Coronary artery (tissue), 2 donors: ENCODE results near the gene DUSP22.

Experiments used
- DNase-seq: peaks from one replicate; pipeline ENCODE4 v3.0.0-alpha.2; 2017; ENCODE audit warnings: low spot score
- H3K27ac ChIP-seq, 2 donors: fragments of 200-600 bp; sonication (generic); one replicate each; pipeline ENCODE4 v1.5.1; 2016 to 2019
- H3K4me3 ChIP-seq: fragments of 200-600 bp; sonication (generic); 2 replicates; pipeline ENCODE4 v1.5.1; 2016; ENCODE audit warnings: mild to moderate bottlenecking, moderate library complexity
- TF ChIP-seq, protein P1 (sequence below): fragments of 200-600 bp; sonication (generic); IDR thresholded peaks from one replicate; pipeline ENCODE4 v1.5.1; 2019; ENCODE audit warnings: antibody characterized with exemption

DUSP22 gene

GRCh38 chr6:254016-254415 lies 38.3 kb upstream of the DUSP22 start:
- Histone ChIP-seq H3K27ac (no peak overlapping the region), H3K4me3 (no peak overlapping the region)
- TF ChIP-seq, protein P1, sequence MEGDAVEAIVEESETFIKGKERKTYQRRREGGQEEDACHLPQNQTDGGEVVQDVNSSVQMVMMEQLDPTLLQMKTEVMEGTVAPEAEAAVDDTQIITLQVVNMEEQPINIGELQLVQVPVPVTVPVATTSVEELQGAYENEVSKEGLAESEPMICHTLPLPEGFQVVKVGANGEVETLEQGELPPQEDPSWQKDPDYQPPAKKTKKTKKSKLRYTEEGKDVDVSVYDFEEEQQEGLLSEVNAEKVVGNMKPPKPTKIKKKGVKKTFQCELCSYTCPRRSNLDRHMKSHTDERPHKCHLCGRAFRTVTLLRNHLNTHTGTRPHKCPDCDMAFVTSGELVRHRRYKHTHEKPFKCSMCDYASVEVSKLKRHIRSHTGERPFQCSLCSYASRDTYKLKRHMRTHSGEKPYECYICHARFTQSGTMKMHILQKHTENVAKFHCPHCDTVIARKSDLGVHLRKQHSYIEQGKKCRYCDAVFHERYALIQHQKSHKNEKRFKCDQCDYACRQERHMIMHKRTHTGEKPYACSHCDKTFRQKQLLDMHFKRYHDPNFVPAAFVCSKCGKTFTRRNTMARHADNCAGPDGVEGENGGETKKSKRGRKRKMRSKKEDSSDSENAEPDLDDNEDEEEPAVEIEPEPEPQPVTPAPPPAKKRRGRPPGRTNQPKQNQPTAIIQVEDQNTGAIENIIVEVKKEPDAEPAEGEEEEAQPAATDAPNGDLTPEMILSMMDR: no peak
- DNase-seq: no peak

GRCh38 chr6:255041-255750 lies 37.1 kb upstream of the DUSP22 start:
- TF ChIP-seq, protein P1: no peak
- H3K27ac ChIP-seq: no peak overlapping the region

DNA sequence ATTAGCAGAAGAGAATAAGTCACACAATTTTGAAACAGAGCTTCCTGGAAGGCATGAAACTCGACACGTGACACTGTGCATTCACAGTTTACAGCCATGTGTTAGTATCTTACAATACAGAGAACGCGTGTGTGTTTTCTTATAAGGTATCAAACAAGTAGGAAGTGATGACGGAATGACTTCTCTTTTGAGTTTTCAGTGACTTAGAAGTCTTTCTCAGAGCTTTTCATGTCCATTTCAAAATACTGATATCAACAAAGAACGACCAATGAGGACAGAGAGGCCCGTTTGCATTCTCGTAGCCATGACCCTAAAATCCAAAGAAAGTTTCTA lies 36.6 kb upstream of the DUSP22 start:
- no peak overlapping the region for H3K27ac ChIP-seq
- H3K4me3 ChIP-seq: no peak overlapping the region
- DNase-seq: no peak
- TF ChIP-seq, protein P1: no peak

More at GRCh38 chr6:255041-255750, 37.1 kb upstream of the DUSP22 start:
- no peak for DNase-seq
- no peak overlapping the region for H3K4me3 ChIP-seq

DNA sequence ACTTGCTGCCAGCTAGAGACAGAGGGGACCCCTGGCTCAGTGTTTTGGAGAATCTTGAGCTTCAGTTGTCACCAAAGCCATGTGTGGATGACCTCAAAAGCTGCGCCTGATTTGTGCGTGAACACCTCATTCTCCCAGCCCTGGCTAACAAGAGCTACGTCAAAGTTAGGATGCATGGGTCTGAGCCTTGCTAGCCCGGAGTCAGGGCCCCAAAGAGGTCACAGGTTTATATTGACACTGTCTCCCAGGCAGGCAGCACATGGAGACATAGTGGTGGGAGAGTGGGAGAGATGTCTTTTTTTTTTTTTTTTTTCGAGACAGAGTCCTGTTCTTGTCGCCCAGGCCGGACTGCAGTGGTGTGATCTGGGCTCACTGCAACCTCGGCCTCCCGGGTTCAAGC lies 36.1 kb upstream of the DUSP22 start:
- H3K27ac ChIP-seq: no peak overlapping the region
- DNase-seq: no peak
- TF ChIP-seq, protein P1: no peak
- no peak overlapping the region for H3K4me3 ChIP-seq

DNA sequence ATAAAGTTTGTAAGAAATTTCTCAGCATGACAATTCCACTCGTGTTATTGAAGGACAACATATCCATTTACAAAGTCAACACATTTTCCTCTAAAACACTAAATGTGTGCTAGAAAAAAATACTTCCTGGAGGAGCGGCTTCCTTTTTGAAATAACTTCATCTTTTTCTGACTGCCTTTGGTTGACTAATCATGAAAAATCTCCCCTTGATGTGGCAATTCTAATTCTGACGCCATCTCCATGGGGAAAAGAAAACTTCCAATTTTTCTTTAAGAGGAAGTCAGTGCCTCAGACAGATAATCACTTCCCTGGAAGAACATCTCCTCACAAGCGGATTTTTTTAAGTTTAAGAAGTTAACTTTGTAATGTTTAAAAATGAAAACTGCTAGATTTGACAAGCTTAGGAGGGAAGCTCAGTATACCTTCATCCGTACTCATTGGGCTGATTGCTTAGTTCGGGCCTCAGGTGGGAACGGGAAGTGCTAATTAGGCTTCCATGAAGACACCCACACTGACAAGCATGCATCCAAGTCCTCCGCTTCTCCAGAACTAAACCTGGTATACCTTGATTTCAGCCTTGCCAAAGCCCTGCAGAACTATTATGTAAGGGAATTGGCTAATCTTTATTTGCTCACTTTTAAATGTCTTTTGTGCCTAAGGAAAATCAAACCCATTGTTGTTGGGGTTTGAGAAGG lies 35.1 kb upstream of the DUSP22 start:
- TF ChIP-seq, protein P1: no peak
- no peak overlapping the region for H3K4me3 ChIP-seq
- no peak overlapping the region for H3K27ac ChIP-seq
- DNase-seq: no peak

GRCh38 chr6:257774-258173 lies 34.5 kb upstream of the DUSP22 start:
- no peak overlapping the region for H3K27ac ChIP-seq
- no peak overlapping the region for H3K4me3 ChIP-seq
- no peak for DNase-seq
- TF ChIP-seq, protein P1: no peak

DNA sequence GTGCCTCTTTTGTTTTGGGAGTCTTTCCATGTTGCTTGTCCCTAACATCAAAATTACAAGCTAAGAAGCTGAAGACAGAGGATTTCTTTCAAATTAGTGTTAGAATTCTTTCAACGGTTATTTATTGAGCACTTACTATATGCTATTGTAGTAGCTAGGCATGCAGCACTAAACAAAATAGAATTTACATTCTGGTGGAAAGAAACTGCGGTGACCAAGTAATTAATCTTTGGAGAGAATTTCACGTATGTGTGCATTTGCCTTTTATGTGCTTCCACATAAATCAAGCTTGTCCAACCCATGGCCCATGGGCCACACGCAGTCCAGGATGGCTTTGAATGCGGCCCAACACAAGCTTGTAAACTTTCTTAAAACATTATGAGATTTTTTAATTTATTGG lies 33.0 kb upstream of the DUSP22 start:
- TF ChIP-seq, protein P1: no peak
- Histone ChIP-seq H3K27ac (no peak overlapping the region), H3K4me3 (no peak overlapping the region)
- DNase-seq: no peak
